ENCODE data around the gene MOGAT3.

The MOGAT3 gene

DNA sequence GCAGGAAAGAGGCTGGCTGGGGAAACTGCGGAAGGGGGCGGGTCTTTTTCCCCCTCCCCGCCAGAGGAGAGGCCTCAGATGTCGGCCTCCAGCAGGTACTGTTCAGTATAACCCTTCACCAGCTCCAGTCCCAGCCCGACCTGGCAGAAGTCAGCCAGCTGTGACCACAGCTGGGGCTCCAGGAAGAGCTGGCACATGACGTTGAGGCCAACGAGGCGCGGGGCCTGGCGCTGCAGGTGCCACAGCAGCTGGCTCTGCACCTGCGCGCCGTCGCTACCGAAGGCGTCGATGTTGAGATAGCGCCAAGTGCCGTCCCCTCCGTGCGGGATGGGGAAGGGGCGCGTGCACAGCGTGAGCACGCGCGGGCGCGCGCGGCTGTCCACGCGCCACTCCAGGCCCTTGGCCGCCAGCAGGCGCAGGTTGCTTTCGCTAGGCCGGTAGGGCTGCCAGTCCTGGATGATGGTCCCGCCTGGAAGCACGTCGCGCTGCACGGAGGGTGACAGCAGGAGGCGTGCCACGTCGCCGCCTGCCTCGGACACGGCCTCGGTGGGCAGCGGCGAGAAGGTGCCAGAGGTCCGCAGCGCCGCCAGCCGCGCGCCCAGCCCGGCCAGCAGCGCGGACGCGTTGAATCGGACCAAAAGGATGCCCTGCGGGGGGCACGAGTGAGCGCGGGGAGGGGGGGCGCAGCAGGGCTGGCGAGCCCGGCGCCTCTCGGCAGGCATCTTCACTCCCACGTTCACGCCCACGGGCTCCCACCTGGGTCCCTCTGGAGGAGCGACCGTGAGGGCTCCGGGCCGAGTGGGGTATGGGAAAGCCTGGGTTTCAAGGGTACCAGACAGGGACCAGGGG is 28.6 kb downstream of the MOGAT3 start:
- no peak for DNase-seq

DNA sequence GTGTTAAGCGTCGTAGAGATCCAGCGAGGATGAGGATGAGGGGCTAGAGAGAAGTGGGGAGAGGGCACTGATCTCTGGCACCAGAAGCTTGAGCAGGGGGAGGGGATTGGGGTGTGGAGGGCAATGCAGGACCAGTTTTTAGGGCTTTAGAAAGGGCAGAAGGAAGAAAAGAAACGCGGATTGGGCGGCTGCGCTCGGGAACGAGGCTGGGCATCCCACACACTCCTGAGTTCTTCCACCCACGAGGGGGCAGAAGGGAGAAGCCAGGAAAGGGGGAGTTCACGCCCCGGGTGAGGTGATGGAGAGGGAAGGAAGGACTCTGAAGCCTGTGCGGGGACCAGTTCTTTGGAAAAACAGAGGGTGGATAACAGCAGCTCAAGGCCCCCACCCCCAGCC is 29.4 kb downstream of the MOGAT3 start:
- DNase-seq: no peak

DNA sequence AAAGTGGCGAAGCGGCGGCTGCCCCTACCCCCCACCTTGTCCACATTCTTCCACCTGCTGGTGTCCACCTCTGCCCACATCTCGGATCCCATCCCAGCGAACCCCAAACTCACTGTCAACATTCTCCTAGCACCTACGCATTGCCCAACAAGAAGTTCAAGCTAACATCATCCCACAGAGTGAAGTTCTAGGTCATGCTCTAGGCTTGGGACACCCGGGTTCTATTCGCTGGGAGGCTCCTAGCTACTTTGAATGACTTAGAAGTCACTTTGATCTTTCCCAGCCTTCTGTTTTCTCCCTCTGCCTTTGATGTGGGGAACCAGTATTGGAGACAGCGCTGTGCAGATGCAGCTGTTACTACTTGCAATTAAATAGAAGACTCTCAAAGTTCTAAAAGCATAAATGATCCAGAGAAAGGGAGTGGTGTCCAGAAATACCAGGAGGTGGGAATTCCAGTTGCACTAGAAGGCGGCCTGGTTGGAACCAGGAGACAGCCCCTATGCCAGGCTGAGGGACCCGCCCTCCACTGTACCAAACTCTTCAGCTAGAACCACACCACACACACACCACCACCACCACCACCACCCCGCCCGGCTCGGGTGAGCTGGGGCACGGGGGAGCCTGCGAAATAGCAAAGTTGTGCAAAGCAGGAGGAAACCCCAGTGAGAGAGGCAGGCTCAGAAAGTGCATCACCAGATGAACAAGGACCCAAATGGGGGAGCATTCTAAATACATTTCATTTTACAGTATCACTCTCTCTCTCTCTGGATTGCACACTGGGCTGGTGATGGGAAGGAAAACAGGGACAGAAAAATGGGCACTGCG is 30.0 kb downstream of the MOGAT3 start:
- DNase-seq: no peak

DNA sequence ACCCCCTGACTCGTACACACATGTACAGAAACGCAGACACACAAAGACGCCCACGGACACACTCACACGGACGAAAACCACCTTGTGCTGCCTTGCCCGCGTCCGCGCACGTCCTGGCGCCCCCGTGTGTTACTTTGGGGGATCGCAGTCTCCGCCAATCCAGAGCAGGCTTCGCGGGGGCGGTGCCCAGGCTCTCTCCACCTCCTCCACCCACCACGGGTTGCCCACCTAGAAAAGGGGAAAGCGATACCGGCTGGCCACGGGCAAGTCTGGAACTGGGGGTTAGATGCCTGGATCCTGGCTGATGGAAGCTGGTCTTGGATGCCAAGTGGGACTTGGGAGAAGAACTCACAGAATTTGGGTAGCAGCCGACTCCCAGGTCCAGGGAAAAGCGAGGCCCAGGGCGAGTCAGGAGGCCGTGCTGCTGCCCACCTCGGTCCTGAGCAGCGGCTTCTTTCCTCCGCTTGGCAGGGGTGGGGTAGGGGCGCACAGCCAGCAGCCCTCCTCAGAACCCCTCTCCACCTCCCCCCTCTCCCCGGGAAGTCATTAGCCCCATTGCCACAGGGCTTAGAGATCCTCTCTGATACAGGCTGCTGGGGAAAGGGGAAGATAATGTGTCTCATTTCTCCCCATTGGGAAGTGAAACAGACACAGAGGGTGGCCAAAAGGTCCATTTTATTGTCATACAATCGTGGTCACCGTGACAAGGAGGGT is 30.8 kb downstream of the MOGAT3 start:
- peak; percentile 34 for DNase-seq

DNA sequence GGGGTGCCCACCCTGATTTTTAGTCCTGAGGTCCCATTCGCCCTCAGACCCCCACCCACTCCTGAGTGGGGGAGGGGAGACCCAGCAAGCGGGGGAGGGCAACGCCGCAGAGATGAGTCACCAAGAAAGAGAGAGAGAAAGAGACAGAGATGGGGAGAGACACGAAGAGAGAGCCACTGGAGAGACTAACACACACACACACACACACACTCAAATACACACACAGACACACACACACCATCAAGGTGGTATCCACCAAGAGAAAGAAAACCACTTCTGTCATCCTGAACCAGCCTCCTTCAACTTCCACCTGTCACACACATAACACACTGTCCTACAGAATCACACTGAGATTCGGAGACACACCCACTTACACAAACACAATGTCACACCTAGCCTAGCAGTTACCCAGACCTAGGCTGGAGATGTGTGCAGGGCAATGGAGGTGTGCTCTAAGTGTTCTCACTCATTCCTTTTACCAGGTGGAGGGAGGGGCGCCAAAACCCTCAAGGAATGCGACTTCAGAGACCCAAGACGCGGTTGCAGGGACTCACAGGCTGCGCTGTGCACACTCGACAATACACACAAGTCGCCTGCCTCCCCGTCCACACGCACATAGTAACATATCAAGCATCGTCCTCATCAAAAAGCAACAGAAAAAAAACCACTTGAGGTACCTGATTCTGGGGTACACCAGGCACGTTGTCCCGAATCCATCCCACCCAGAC is 31.6 kb downstream of the MOGAT3 start:
- DNase-seq: no peak

DNA sequence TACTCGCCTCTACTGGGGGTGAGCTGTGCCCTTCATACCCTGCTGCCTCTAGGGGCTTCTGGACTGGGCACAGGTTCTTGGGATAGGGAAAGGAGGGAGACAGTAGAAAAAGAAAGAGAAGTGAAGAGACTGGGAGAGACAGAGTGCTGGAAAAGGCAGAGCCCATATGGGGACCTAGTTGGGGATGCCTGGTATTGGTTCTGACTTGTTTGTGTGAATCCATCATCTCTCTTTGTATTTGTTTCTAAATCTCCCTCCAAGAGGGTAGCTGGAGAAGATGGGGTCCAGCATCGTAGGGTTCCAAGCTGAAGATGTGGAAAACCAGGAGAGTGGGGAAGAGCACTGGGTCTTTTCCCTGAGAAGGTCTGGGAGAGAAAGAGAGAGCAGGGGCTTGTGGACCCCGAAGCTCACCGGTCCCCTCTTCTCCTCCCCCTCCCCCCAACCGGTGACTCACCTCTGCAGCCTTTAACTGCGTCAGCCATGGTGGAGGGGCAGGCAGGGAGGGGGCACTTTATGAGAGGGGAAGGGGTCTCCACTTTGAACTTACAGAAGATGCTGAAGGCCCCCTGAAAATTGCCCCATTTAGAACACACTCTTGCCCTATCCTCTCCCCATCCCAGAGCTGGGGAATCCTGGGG is 32.3 kb downstream of the MOGAT3 start:
- no peak for DNase-seq

DNA sequence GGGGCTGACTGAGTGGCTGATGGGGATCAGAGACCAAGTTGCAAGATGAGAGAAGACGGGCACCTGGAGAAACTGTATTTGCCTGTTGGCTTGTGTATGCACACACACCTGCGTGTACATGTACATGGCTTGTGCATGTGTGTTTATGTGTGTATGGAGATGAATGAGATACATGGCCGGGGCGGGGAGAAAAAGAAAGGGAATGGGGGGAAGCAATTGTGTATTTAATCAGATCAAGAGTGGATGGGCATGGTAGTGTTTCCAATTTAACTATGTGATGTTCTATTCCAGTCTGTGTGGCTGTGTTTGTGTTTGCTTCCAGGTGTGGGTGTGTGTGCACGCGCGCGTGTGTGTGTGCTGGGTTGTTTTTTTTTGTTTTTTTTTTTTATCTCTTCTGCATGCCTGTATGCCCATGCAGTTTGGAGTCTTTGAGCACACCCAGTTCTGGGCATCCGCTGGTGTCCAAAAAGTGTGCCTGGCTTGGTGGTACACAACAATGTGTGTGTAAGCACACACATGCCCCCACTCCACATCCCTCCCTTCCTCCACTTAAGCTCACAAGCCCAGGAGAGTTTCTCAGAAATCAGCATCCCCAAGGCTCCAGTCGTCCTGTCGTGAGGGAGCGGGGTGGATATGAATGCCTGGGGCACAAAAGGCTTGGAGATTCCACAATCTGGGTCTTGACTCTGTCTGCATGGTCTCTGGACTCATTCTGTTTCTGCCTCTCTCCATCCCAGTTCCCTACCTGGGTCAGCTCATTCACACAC is 33.0 kb downstream of the MOGAT3 start:
- DNase-seq: no peak

DNA sequence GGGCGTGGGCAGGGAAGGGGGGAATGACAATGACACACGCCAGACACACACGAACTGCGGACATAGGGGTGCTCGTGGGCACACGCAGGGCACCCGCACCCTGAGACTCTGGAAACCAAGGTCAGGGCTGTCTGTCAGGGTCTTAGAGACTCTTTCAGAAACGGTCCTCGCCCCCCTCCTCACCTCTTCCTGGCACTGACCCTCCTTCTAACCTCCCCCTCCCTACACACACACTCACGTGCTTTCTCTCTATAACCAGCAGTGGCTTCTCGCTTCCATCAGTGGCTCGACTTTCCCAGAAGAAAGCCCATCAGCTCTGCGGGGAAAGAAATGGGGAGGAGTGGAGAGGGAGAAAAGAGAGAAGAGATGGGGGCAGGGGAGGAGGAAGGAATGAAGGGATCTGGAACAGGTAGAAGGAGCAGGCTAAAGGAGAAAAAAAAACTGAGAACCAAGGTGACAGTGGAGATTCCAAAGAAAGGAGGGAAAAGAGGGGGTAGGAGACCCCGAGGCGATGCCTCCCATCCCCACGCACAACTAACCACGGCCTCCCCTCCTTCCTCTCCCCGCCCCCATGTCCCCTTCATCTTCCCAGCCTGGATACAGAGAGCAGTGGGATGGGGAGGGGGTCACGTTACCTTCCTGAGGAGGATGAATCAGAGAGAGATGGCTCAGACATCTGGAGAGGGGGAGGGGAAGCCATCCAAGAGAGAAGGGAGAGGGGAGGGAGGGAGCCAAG is 33.8 kb downstream of the MOGAT3 start:
- DNase-seq: peak; percentile 38

DNA sequence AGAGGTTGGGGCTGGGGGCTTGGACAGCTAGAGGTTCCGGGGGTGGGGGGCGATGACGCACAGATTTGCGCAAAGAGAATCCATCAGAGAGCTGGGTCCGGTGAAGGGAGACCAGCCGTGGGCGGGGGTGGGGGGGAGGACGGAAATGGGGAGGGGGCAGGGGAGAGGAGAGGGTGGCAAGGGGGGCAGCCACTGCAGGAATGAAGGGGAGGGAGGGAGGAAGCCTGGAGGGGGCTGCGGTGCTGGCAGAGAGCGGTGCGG is 34.3 kb downstream of the MOGAT3 start:
- no peak for DNase-seq

DNA sequence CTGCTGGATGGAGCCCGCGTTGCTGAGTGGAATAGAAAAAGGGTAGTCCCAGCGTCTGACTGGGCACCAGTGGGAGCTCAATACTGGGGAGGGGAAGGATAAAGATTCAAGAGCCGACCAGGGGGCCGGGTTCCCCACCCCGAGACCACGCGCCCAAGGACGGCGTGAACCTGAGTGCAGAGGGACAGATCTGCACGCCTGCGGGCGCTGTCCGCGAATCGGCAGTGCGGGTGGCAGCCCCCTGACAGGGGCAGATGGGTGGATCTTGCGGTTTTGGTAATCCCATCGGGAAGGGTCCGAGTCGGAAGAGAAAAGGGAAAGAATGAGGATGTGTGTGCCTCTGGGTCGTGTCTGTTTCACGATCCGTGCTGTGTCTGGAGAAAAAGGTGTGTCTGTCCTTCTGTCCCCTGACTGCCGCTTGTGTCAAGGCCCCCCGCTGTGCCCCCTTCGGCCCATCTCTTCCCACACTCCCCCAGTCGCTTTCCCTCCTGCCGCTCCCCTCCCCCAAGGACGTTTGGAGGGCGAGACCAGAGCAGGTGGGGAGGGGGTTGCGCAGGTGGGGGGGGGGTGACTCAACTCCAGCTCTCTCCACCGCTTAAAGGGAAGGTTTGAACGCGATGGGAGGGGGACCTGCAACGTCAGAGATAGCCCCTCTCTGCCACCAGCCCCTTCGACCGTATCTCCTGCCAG is 34.7 kb downstream of the MOGAT3 start:
- DNase-seq: no peak

DNA sequence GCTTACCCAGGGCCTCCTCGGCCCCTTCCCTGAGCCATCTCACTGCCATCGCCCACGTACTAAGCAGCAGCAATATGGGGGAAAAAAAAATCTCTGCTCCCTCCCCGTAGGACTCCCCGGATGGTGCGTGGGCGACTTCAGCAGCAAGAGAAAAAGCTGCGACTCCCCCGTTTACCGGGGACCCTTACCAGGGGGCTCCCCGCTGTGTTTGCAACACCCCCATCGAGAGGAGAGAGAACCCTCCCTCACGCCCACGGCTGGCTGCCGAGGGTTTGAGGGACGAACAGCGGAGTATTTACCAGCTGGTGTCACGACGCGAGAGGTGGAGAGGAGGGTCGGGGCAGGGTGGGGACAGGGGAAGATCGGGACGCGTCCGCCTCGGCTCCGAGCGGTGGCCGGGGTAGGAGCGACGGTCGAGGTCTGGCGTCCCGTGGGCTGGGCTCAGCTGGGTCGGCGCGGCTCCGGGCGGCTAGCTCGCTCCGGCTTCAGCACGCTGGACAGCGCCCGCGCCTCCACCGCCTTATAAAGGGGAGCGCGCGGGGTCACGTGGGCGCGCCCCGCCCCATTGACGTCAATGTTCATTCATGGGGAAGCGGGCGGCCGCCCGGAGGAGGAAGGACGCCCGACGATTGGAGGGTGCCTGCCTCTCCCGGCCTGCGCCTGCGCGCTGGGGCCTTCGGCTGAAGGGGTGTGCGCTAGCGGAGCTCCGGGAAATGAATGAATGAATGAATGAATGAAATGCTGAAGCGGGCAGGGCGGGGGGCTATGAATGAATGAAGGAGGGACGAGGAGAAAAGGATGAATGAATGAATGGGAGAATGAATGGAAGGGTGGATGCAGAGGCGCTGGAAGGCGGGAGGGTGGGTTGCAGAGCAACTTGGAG is 35.5 kb downstream of the MOGAT3 start, which contains the start of gene VGF:
Gene VGF, minus strand, starts transcription at position 495 of the 883 bp plus-strand sequence. CDS start 726 bp downstream, outside the sequence.
- peak; percentile 89 for DNase-seq

DNA sequence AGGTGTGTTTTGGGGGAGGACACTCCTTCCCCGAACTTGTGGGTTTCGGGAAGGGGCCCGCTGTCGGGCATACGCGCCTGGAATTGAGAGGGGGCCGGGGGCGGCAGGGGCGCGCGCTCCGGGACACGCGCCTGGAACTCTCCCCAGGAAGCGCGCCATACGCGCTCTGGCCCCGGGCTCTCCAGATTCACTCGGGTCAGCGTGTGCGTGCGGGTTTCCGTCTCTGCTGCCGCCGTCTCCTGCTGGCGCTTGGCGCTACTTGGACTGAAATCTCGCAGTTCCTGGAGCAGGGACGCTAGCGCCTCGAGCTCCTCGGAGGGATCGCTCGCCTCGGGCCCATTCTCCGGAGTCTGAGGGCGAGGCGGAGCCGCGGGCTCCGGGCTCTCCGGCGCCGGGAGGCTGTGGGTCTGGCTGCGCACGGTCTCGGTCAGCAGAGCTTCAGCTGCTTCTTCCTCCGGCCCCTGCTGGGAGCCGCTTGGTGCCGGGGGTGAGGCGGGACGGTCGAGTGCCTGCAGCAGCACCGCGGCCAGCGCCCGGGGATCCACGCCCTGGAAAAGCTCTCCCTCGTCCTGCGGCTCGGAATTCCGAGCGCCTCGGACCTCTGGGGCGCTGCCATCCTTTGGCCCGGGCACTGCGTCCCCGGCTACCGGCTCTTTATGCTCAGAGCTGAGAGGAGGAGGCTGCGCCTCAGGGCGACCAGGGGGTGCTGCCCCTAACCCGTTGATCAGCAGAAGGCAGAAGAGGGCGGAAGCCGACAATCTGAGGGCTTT is 36.6 kb downstream of the MOGAT3 start:
- no peak for DNase-seq

DNA sequence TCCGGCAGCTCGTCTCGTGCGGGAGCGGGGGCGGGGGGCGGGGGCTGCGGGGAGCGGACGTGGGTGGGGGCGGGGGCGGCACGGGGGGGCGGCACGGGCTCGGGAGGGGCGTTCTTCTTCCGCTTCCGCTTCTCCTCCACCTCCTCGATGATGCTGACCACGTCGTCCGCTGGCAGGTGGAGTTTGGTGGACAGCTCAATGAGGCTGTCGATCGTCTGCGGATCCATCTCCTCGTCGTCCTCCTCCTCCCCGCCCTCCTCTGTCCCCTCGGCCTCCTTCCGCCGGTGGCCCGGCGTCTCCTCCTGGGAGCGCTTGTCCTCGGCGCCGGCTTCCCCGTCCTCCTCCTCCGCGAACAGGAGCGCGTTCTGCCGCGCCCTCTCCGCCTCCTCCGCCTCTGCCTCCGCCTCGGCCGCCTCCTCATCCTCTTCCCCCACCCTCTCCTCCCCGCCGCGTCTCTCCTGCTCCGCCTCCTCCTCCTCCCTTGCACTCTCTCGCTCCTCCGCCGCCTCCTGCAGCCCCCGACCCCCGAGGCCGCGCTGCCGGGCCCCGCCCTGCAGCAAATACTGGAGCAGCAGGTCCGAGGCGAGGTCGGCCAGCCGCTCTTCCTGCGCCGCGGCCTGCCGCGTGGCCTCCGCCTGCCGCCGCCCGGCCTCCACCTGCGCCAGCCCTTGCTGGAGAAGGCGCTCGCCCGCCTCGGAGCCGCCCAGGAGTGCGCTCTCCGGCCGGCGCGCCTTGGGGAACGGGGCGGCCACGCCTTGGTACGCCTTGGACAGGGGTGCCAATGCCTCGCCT is 37.4 kb downstream of the MOGAT3 start:
- DNase-seq: no peak

DNA sequence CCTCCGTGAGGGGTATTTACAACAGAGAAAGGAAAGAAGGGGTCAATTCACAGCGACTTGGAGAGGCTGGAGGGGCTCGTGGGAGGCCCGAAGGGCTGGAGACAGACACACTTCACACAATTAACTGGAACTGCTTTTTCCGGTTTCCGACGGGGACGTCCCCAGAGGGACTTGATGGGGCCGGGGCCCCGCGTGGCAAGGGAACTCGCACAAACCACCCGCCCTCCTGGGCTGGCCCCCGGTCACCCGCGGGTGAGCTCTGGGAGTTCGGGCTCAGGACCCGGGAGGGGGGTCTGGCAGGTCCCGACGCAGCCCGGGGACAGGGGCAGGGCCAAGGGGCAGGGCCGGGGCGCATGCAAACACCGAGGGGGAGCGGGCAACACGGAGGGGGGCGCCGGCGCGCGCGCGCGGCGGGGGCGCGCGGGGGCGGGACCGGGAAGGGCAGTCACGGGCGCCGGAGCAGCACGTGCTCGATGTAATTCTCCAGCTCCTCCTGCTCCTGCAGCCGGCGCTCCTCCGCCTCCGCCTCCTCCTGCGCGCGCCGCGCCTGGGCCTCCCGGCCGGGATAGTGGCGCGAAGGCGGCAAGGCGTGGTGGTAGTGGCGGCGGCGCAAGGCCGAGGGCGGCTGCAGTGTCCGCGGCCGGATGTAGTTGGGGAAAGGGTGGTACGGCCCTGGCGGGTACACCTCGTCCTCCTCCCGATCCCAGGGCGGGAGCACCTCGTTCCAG is 38.1 kb downstream of the MOGAT3 start:
- no peak for DNase-seq

DNA sequence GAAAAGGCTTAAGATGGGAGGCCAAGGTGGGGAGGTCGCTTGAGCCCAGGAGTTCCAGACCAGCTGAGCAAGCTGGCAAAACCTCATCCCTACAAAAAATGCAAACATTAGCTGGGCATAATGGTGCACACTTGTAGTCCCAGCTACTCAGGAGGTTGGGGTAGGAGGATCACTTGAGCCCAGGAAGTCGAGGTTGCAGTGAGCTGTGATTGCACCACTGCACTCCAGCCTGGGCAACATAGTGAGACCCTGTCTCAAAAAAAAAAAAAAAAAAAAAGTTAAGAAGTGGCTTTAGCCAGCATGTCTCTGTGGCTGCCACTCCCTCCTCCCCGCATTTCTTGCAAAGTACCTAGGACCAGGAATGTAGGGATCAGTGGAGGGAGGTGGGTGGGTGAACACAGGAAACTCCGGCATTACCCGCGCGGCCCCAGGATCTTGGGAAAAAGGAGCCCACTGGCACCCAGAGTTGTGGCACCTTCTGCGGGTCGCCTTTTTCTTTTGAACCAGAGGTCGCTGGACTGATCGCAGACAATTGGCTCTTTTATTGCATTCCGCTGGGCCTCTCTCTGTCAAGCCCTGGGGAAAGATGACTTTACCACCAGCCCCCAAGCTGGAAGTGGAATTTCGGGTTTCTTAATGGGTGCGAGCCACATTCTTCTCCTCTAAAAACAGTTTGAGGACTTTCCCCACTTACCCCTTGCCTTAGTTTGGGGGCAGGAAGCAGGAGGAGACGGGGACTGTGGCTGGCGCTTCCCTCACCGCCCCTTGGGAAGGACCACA is 39.0 kb downstream of the MOGAT3 start:
- no peak for DNase-seq

DNA sequence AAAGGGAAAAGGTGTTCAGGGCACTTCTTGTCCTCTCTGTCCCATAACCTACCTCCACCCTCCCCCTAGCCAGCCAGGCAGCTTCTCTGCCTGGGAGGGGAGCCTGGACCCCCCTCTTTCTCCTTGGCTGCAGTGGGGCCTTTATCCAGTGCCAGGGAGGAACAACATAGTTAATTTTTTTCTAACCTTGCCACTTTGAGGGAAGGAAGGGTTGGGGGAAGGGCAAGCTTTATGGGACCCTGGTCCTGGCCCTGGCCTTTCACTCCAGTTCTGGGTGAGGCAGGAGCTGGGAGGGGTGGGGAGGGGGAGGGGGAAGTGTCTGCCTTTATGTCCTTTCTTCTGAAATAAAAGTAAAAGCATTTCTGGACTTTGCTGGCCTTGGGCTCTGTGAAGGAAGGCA is 39.9 kb downstream of the MOGAT3 start:
- DNase-seq: no peak
